NB4 (cell line): ENCODE data around the gene TBXAS1.

Source experiments
- DNase-seq: peaks from one replicate; pipeline ENCODE4 v3.0.0; 2010; ENCODE audit warnings: low read depth
- H3K4me3 ChIP-seq: one replicate; pipeline ENCODE4 v1.5.1; 2011; ENCODE audit warnings: mild to moderate bottlenecking, low read depth, low read length, moderate library complexity
- MYC ChIP-seq: IDR thresholded peaks from 2 replicates; pipeline ENCODE4 v1.6.1; 2011; ENCODE audit warnings: low read depth, low read length
- POLR2A ChIP-seq: IDR thresholded peaks from 2 replicates; pipeline ENCODE4 v1.6.1; 2011; ENCODE audit warnings: mild to moderate bottlenecking; ENCODE audit not compliant: insufficient read length; ENCODE audit errors: extremely low read depth
- TF ChIP-seq, protein P1 (sequence below): IDR thresholded peaks from one replicate; pipeline ENCODE4 v1.5.1; 2012; ENCODE audit warnings: low read depth, low read length
- TF ChIP-seq, protein P2 (sequence below): IDR thresholded peaks from 2 replicates; pipeline ENCODE4 v1.6.1; 2011; ENCODE audit warnings: low read depth, low read length

TBXAS1 gene

DNA sequence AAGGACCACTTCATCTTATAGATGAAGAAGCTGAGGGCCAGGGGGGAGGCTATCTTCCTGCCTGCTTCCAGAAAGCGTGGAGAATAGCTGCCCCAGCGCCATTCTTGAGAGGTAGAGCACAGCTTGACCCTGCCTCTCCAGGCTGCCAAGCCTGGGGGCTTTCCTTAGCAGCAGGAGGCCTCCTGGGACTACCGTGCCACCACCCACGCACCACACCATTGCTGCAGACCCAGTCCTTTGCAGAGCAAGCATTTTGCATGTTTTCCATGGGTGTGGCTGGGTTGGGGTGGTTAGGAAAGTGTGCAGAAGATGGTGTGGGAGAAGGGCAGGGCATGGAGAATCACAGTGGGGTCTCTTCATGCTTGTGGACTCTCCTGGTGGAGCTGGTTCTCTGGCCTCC, 64.9 kb downstream of the TBXAS1 start:
- no peak overlapping the region for H3K4me3 ChIP-seq
- DNase-seq, result peak; percentile 47
- TF ChIP-seq, protein P1, sequence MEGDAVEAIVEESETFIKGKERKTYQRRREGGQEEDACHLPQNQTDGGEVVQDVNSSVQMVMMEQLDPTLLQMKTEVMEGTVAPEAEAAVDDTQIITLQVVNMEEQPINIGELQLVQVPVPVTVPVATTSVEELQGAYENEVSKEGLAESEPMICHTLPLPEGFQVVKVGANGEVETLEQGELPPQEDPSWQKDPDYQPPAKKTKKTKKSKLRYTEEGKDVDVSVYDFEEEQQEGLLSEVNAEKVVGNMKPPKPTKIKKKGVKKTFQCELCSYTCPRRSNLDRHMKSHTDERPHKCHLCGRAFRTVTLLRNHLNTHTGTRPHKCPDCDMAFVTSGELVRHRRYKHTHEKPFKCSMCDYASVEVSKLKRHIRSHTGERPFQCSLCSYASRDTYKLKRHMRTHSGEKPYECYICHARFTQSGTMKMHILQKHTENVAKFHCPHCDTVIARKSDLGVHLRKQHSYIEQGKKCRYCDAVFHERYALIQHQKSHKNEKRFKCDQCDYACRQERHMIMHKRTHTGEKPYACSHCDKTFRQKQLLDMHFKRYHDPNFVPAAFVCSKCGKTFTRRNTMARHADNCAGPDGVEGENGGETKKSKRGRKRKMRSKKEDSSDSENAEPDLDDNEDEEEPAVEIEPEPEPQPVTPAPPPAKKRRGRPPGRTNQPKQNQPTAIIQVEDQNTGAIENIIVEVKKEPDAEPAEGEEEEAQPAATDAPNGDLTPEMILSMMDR, result no peak

DNA sequence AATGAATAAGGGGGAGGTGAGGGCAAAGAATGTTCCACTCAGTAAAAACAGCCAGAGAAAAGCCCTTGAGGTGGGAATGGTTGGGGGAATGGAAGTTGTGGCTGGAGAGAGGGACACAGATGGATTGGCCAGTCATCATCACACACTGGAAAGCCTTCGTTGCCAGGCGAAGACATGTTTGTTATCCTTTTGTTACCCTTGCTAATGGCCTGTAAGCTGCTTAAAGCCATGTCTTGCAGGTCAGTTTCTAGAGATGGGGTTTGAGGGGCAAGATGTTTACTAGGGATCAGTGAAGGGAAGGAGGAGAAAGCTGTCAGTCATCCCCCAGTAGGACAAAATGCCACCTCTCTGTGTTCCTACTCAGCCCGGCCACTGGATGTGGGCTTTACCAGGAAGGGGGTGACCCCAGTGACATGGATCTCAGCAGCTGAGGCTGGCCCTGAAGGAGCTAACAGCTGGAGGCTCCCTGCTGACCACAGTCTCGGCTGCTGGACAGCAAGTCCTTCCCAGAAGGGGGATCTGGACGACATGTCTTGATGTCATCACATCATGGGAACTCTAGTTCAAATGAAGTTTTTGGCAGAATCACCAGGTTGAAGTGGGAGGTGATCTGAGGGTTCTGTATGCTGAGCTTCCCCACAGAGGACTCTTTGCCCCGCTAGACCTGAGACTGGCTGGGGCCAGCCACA, 66.2 kb downstream of the TBXAS1 start:
- no peak overlapping the region for H3K4me3 ChIP-seq
- DNase-seq, result no peak
- TF ChIP-seq, protein P1, result no peak
- TF ChIP-seq POLR2A (no peak), MYC (no peak)
- TF ChIP-seq, protein P2, sequence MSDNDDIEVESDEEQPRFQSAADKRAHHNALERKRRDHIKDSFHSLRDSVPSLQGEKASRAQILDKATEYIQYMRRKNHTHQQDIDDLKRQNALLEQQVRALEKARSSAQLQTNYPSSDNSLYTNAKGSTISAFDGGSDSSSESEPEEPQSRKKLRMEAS, result no peak

DNA sequence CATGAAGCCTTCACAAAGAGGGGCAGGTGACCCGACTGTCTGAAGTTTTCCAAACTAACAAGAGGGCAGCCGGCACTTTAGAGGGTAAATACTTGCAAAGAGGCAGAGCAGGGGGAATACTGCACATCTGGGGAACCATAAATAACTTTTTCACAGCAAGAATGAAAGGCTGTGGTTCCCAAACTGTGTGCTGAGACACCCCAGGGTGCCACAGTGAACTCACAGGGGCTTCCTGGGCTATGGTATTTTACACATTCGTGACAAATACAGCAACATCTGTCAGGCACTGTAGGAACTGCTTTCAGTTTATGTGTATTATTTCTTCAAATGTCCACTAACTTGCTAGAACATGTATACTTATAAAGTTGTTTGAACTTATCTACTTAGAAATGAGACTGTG, 67.2 kb downstream of the TBXAS1 start:
- no peak for DNase-seq
- H3K4me3 ChIP-seq, result no peak overlapping the region
- TF ChIP-seq MYC (no peak), POLR2A (no peak)
- TF ChIP-seq, protein P1, result no peak
- TF ChIP-seq, protein P2, result no peak

DNA sequence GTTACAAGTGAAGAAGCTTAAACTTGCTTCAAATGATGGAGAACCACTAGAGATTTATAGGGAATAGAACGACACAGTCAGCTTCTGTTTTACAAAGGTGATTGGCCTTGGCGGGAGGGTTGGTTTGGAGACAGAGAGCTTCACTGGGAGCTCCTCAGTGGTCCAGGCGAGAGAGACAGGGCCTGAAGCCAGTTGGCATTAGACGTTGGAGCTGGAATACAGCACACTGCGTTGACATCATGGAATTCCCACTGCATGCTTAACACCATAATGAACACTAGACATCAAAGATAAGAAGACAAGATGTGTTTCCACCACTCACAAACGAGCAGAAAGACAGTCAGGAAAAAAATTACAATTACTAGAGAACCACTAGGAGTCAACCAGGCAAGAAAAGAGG, 67.8 kb downstream of the TBXAS1 start:
- TF ChIP-seq, protein P1, result no peak

DNA sequence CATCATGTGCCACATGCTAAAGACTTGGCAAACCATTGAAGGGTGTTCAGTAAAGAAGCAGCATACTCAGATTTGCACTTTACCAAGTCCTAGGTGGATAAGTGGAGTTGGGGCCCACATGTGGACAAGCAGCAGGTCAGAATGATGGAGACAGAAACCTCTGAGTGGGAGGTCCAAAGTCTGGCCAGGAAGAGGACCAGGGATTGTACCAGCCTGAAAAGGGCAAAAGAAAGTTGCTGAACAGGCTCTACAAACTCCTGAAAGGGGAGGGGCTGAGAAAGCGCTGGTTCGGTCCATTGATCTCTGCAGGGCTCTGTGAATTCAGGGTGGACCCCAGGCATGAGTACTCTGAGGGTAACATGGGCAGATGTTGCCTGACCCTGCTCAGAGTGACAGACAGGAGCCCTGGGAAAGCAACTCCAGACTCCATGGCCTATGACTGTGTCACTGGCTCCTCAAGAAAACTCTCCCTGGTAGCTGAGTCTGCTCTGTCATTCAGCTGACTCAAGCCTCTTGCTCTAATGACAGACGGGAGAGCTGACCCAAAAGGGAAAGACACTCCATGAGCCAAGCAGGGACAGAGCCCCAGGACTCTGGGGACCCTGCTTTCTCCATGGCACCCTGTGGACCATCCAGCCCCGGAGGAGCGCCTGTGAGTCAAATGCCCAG, 68.5 kb downstream of the TBXAS1 start:
- TF ChIP-seq, protein P1, result no peak
- TF ChIP-seq MYC (no peak), POLR2A (no peak)
- TF ChIP-seq, protein P2, result no peak
- DNase-seq, result no peak
- H3K4me3 ChIP-seq, result no peak overlapping the region

More for the DNA sequence above, 67.8 kb downstream of the TBXAS1 start:
- H3K4me3 ChIP-seq, result no peak overlapping the region
- DNase-seq, result no peak

DNA sequence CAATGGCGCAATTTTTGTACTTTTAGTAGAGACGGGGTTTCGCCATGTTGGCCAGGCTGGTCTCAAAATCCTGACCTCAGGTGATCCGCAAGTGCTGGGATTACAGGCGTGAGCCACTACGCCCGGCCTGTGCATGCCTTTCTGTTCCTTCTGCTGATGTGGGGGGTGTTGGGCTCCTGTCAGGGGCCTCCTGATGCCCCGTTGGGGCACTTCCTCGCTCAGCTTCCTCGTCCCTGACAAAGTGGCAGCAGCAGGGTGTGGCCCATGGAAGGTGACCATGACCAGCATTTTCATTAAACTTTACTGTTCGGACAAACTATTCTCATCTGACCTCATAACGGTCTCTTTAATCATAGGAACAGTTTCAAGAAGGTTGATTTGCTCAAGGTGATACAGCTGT, 69.4 kb downstream of the TBXAS1 start:
- DNase-seq, result no peak
- no peak for TF ChIP-seq POLR2A
- TF ChIP-seq MYC, result no peak
- TF ChIP-seq, protein P1, result no peak
- TF ChIP-seq, protein P2, result no peak
- no peak overlapping the region for H3K4me3 ChIP-seq
